ENCODE measurements around the gene ANXA10. TPM values are rescaled to one million over a fixed set of nuclear protein-coding genes. Genes with fewer than 3 reads are reported as not detected.

ANXA10 gene
- total and polyA plus RNA-seq, 2 of the 8 experiments (the other 6 are each of a cell fraction or from before 2014, with no cell fraction given): not detected

DNA sequence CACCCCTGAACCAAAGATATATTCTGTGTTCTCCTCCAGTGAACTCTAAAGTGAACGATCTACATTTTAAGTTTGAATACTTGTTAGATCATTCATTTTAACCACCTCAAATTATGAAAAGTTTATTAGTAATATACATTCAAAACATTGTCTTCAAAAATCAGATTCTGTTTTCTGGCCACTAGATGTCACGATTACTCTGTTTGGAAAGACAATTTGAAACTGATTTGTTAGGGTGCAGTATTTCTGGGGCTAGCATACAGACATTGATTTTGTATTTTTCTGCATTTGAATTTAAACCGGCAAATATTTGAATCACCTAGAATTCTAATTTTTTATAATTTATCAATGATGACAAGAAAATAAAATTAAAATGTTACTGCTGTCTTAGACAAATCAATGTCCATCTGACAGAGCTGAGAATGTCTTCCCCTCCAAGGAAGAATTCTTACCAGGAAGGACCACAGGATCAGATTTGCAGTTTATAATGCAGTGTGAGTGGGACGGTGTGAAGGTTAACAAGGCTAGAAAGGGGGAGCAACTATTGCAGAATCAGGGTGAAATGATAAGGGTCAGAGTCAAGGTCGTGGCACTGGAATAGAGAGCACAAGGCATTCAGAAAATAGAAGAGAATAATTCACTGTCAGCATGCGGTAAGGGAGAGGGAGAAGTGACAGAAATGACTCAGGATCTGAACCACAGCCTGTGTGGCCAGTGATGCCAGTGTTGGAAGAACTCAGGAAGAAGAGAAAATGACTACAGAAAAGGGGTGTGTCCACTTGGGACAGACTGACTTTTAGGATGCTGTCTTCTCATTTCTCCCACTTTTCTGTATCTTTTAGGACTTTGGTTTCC lies 91.6 kb downstream of the ANXA10 start:
- POLR2A ChIA-PET (ENCODE audit: partially characterized antibody): no interaction called here
- H3K23ac ChIP-seq (ENCODE audit: insufficient read length): no peak overlapping the region
- no peak overlapping the region for H3K56ac ChIP-seq (replicated peaks; ENCODE audit: insufficient read length, low read depth, low read length)
- H2BK15ac ChIP-seq (ENCODE audit: low read length): no peak overlapping the region
- H2BK5ac ChIP-seq (ENCODE audit: low read depth, low read length): no peak overlapping the region
- H4K20me1 ChIP-seq (replicated peaks in 1 of 2; ENCODE audit: control insufficient read depth in 1 of 2, insufficient read depth in 2 of 2, low read length in 2 of 2): no peaks in the 10 kb centered on the region
- TF ChIP-seq RAD21 (IDR thresholded peaks at IDR 0.05 in 1 of 2, conservative IDR thresholded peaks at IDR 0.05 in 1 of 2; ENCODE audit: low read depth in 2 of 2, low read length in 2 of 2) (peak; percentile 78 to 81), FOSL1 (IDR thresholded peaks at IDR 0.05; ENCODE audit: insufficient read depth, low read depth, low read length) (no peak)
- TF ChIP-seq, protein P1, sequence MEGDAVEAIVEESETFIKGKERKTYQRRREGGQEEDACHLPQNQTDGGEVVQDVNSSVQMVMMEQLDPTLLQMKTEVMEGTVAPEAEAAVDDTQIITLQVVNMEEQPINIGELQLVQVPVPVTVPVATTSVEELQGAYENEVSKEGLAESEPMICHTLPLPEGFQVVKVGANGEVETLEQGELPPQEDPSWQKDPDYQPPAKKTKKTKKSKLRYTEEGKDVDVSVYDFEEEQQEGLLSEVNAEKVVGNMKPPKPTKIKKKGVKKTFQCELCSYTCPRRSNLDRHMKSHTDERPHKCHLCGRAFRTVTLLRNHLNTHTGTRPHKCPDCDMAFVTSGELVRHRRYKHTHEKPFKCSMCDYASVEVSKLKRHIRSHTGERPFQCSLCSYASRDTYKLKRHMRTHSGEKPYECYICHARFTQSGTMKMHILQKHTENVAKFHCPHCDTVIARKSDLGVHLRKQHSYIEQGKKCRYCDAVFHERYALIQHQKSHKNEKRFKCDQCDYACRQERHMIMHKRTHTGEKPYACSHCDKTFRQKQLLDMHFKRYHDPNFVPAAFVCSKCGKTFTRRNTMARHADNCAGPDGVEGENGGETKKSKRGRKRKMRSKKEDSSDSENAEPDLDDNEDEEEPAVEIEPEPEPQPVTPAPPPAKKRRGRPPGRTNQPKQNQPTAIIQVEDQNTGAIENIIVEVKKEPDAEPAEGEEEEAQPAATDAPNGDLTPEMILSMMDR (IDR thresholded peaks at IDR 0.05; ENCODE audit: control extremely low read depth in 1 of 3, insufficient read depth in 1 of 3, low read depth in 1 of 3, low read length in 3 of 3): peak in 2 of 3 experiments; percentile 40 to 45; a peak in 2 of 4 replicates
- no peak overlapping the region for H3K4ac ChIP-seq (replicated peaks; ENCODE audit: insufficient read length, low read depth, low read length)
- DNase-seq (ENCODE audit: low read depth in 1 of 2, low spot score in 2 of 2) (no peak), FAIRE-seq (peak; percentile 24)
- no peak overlapping the region for H3K4me2 ChIP-seq (ENCODE audit: insufficient read depth in 1 of 2, low read depth in 2 of 2, low read length in 2 of 2)
- H2BK20ac ChIP-seq (ENCODE audit: low read length): no peak overlapping the region
- CTCF ChIA-PET (ENCODE audit: partially characterized antibody): interaction anchor here (0.8 to 2.0 kb wide), 7 partner anchors 11 to 738 kb away, joined by 3 to 7 read pairs (median 4); no protein-coding TSS in a partner anchor
- H3K9ac ChIP-seq (replicated peaks in 1 of 4; ENCODE audit: extremely low read depth in 1 of 4, low read depth in 3 of 4, low read length in 3 of 4): no peak overlapping the region
- no peak overlapping the region for H3K18ac ChIP-seq (ENCODE audit: extremely low read depth, low read length)
- H3K4me3 ChIP-seq (ENCODE audit: extremely low read depth in 1 of 4, insufficient read depth in 2 of 4, low read depth in 3 of 4, low read length in 4 of 4): no peak overlapping the region
- H3K27me3 ChIP-seq (replicated peaks in 1 of 4; ENCODE audit: control insufficient read depth in 3 of 4, extremely low read depth in 1 of 4, insufficient read depth in 3 of 4, low read length in 3 of 4): no peaks in the 10 kb centered on the region
- no peak overlapping the region for H3K27ac ChIP-seq (ENCODE audit: low read depth, low read length)
- H3K9me3 ChIP-seq (ENCODE audit: insufficient read depth in 2 of 2, low read depth in 1 of 2, low read length in 1 of 2): no peaks in the 10 kb centered on the region
- 50% methylated on average over 6 of the region's 6 CpGs; no CpG with 5 or more reads in 1 of the 2 experiments for WGBS, 2 experiments (ENCODE audit: extremely low coverage in 1 of 2, insufficient coverage in 1 of 2, insufficient read length in 1 of 2, insufficient replicate concordance in 2 of 2, low coverage in 1 of 2, low lambda C conversion rate in 2 of 2, missing lambda C conversion rate in 1 of 2)
- H3K36me3 ChIP-seq (ENCODE audit: control insufficient read depth in 2 of 4, insufficient read depth in 4 of 4, low read length in 3 of 4): no peaks in the 10 kb centered on the region
- no peaks in the 10 kb centered on the region for H3K4me1 ChIP-seq (replicated peaks in 1 of 4; ENCODE audit: control insufficient read depth in 3 of 4, insufficient read depth in 4 of 4, low read length in 3 of 4)
- H2BK120ac ChIP-seq (replicated peaks; ENCODE audit: low read depth, low read length): no peak overlapping the region
- H4K91ac ChIP-seq (replicated peaks; ENCODE audit: insufficient read length, low read length): no peak overlapping the region
- H4K5ac ChIP-seq (ENCODE audit: insufficient read length, low read depth, low read length): no peak overlapping the region
- no peak overlapping the region for H2AK5ac ChIP-seq (ENCODE audit: low read depth, low read length)
- no peaks in the 10 kb centered on the region for H3K79me1 ChIP-seq (ENCODE audit: low read depth, low read length)
- no peak overlapping the region for H4K8ac ChIP-seq (ENCODE audit: extremely low read depth, insufficient read depth, low read length)
- no peak overlapping the region for H3K14ac ChIP-seq (ENCODE audit: insufficient read length)
- no peaks in the 10 kb centered on the region for H3K23me2 ChIP-seq (ENCODE audit: low read depth, low read length)
- no peaks in the 10 kb centered on the region for H3K79me2 ChIP-seq (ENCODE audit: control insufficient read depth in 1 of 2, insufficient read depth in 2 of 2, low read length in 2 of 2)
- no peak overlapping the region; the same call in 1 of the 2 replicates for H2AFZ ChIP-seq (ENCODE audit: low read length)
- no peak overlapping the region for H2BK12ac ChIP-seq (ENCODE audit: low read depth, low read length)

Measured in H1 (cell line).